HUDEP-2 (cell line): ENCODE measurements around the gene TRDMT1.
"Not testable (repeated sequence)": the region's sequence is repeated elsewhere in the genome, so short reads cannot be mapped to it uniquely, and the experiment has no call there.

Source experiments
- DNase-seq, 76 experiments: peaks; one replicate each; lab custom pipeline; 2025; ENCODE audit not compliant: unreplicated experiment in 76 of 76; lab: John Stamatoyannopoulos, UW

The TRDMT1 gene

GRCh38 chr10:17141504-17142229, 59.8 kb downstream of the TRDMT1 start:
- no peak for DNase-seq

- DNase-seq: no peak
These were observed 61.1 kb downstream of the TRDMT1 start for GRCh38 chr10:17140386-17140761.

- no peak for DNase-seq
These were observed 62.9 kb downstream of the TRDMT1 start for GRCh38 chr10:17138460-17139042.

DNA sequence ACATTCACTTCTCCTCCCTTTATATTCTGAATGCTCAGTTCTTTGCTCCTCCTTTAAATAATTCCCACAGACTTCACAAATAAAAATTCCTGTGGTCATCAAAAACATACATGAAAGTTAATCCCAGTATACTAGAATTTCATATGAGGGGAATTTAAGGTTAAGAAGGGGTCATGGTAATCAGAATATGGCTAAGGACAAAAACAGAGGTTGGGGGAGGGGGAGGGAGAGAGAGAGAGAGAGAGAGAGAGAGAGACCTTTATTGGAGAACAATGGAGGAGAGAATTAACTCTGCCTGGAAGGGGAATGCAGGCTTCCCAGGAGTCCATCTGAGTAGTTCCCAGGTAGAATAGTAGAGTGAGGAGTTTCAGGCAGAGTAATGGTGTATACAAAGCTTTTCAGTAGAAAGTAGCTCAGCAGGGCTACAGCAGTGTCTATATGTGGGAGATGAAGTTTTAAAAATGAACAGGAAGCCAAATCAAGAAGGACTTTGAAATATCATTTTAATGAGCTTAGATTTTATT, 66.7 kb downstream of the TRDMT1 start:
- DNase-seq: no peak

GRCh38 chr10:17134282-17134681, 67.2 kb downstream of the TRDMT1 start:
- no peak for DNase-seq

DNA sequence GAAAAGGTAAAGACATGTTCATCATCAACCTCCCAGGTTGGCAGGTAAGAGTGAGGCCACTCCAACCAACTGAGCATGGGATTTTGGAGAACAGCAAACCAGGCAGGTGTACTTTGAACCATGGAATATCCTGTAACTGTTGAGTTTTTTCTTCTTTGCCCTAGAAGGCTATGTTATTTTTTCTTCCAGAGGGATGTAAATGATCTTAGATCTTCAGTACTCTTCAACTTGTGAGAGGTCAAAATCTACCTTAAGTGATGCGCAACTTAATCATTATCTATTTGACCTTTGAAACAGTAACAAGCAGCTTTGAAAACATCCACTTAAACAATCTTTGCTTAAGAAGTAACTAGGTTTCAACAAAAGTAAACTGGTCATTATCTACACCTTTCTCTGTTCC, 71.7 kb downstream of the TRDMT1 start, which contains the start of gene CUBN:
TSS of gene CUBN (minus strand) at position 71 of the 400 bp plus-strand sequence. CDS start at position 25, 46 bp downstream.
- no peak for DNase-seq

DNA sequence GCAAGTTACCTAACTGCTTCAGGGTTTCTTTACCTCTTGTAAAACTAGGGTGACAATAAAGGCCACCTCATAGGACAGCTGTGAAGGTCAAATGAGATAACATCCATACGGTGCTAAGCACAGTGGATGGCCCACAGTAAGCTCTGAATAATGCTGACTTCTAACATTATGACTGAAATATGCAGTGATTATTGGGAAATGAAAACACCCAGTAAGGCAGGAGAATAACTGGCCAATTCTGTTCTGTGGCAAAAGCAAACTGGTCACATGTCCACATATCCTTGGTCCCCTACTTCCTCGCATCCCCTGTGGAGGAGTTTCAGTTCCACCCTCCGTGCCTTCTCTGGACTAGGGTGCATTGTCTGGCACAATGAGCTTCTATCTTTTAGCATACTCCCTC, 73.2 kb downstream of the TRDMT1 start:
- no peak for DNase-seq

DNA sequence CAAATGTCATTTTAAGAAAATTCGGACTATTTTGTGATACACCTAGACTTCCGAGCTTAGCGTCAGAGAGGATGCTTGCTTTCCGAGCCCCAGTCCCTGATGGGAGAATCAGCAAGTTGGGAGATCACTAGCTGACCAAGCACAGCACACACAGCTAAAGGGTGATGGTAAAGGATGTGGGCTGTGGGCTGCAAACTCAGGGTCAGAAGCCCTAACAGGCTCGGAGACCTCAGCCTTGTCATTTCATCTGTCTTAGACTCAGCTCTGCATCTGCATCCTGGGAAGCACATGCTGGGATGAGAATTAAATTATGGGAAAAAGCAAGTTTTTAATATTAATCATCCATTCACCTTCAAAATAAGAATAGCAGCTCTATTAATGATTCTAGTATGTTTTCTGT, 75.1 kb downstream of the TRDMT1 start:
- no peak for DNase-seq

- DNase-seq: no peak
These were observed 76.1 kb downstream of the TRDMT1 start for GRCh38 chr10:17125206-17125893.

GRCh38 chr10:17123961-17124360, 77.5 kb downstream of the TRDMT1 start:
- no peak for DNase-seq

DNA sequence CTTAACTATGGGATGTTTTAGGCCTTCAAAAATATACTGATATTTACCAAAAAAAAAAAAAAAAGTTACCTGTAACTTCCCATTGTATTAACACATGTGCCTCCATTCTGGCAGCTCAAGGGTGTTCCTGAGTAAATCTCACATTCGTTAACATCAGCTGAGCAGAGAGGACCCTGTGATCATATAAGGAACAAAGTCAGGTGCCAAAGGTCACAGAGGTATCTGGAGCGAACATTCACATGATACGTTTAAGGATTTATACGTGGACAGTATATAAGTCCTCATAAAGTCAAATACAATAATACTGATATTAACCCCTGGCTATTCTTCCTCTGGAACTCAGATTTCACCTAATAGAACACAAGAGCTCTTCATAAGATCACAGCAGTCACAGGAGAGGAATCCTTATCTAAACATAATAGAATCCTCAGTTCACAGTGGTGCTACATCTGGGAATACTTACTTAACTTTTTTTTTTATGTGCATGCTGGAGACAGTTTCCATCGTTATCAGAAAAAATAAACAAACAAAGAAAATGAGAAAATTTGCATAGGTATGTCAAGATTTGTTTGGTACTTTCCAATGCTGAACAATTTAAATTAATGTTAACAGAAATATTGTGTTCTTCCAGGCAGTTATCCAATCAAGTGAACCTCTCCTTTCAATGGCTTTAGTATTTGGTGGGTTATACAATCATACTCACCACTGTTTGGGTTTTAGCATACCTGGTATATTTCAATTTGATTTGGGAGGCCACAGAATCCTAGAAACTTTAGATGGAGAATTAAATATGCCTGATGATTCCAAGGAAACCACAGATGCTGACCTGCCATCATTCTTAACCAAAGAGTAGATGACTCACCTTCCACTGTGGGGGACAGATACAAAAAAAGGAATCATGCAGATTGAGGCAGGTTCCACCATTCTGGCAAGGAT, 78.5 kb downstream of the TRDMT1 start:
- no peak for DNase-seq

DNA sequence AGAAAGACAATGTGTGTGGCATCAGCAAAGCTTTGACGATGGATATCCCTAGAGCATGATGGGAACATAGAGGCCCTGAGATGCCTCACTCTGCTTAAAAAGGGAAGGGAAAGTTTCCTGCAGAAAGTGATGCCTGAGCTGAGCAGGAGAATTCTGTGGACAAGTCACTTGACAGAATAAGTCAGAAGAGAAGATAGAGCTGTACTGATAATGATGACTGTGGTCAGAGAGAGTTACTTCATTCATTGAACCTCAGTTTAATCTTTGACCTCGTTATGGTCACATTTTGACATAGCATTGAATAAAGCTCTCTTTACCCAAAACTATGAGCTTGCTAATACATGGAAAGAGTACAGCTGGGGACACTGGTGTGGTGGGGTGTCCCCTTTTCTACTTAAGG, 79.4 kb downstream of the TRDMT1 start:
- no peak for DNase-seq

- no peak for DNase-seq
These were observed 80.8 kb downstream of the TRDMT1 start for GRCh38 chr10:17120694-17121093.

DNA sequence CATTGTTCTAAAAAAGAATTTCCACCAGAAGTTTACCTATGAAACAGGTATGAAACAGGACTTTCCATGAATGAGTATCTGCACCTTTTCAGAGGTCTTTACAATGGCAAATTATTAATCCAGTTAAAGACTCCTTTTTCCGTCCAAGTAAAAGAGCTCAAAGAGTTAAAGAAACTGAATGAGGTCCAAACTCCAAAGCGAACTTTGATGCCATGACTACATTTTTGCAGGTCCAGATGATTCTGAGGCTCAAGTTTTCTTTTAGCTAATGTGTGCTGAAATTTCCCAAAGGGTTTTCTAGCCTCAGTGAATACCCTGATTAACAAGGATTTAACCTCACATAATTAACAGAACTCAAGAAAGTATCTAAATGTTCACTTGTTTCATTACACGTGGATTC, 81.6 kb downstream of the TRDMT1 start:
- DNase-seq: no peak

DNA sequence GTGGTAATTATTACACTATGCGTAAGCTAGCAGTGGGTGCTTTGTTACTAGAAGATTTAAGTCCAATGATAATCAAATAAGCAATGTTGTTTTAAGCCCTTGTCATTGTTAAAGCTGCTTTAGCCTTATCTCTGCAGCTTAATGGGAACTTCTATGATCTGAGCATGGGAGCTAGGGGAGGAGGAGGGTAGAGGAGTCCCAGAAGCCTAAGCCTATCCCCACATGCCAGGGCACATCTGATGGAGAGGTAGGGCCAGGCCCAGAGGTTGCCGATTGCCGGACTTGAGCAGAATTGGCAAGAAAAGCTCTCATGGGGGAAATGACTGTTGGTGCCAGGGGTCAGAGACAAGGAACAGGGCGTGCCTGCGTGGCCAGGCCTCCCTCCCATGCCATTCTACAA, 85.3 kb downstream of the TRDMT1 start:
- DNase-seq: no peak

- no peak for DNase-seq
These were observed 85.8 kb downstream of the TRDMT1 start for GRCh38 chr10:17115683-17116082.

DNA sequence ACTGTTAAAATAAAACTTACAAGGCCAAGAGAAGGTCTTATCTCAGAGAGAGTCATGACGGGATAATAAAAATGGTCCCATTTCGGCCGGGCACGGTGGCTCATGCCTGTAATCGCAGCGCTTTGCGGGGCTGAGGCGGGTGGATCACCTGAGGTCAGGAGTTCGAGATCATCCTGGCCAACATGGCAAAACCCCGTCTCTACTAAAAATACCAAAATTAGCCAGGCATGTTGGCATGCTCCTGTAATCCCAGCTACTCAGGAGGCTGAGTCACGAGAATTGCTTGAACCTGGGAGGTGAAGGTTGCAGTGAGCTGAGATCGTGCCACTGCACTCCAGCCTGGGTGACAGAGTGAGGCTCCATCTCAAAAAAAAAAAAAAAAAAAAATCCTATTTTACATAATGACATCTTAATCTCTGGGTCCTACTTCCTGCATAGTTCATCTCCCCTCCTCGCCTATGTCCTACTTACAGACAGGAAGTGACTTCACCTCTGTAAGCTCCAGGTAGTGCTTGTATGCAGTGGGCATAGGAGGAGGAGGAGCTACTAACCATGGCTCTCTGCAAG, 86.5 kb downstream of the TRDMT1 start:
- DNase-seq: not testable (repeated sequence)

DNA sequence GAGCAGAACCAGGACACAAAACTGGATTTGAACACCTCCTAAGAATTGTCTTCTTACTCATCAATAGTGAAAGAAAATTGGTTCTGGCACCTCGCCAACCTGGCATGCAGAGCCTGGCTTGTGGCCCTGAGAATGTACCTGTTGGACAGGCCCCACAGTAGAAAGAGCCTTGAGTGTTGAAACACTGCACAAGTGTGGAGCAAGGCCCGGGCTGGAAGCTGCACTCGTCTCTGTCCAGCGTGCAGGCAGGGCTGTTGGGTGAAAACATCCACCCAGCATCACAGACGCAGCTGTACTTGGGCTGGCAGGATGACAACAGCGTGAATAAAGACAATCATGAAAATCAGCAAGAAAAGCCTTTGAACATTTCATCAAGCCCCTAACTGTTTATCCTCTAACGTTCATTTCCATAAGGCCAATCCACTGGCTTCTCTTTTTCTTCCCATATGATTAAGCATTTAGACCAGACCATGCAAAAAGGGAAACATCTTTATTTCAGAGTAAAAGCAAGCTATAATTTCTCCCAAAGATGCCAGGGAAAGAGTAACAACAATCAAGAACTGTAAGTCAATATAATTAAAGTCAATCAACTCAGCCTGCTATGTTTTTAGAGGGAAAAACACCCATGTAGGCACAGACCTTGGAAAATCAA, 87.5 kb downstream of the TRDMT1 start:
- DNase-seq: no peak

DNA sequence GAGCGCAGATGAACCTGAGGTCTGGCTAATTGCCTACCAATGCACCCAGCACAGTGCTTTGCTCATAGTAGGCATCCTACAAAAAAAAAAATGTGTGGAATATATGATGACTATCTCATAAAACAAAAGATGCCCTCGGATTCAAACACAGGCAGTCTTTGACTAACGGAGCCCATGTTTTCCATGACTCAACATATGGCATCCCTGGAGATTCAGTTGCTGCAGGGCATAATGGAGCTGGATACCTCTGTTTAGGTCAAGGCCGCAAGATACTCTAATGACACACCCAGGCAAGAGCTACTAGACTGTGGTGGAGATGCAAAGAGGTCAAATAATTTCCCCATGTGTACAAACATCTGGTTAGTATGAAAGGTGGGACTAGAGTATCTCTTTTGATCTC, 88.1 kb downstream of the TRDMT1 start:
- DNase-seq: no peak

GRCh38 chr10:17112566-17112965, 88.9 kb downstream of the TRDMT1 start:
- DNase-seq: no peak
